DND-41 (cell line): ENCODE results near the gene GLRA1.

ENCODE experiments used
- ATAC-seq: fragments of 200-7000 bp; cut with Tn5 transposase; 3 replicates; pipeline ENCODE4 v1.9.1; 2021; ENCODE audit warnings: low read depth; ENCODE audit not compliant: insufficient read depth
- DNase-seq: peaks from one replicate; pipeline ENCODE4 v3.0.0-alpha.2; 2020
- H2AFZ ChIP-seq: 2 replicates; pipeline ENCODE4 v1.6.0; 2012; ENCODE audit warnings: low read depth, low read length
- H3K27ac ChIP-seq: 2 replicates; pipeline ENCODE4 v1.5.1; 2012; ENCODE audit warnings: low read length, inconsistent platforms
- H3K27me3 ChIP-seq: fragments of 200-600 bp; sonication (generic); 2 replicates; pipeline ENCODE4 v1.6.0; 2012; ENCODE audit warnings: low read length, mild to moderate bottlenecking, inconsistent platforms; ENCODE audit not compliant: insufficient read depth, poor library complexity
- H3K36me3 ChIP-seq: 2 replicates; pipeline ENCODE4 v1.5.1; 2012; ENCODE audit warnings: low read length, inconsistent platforms; ENCODE audit not compliant: insufficient read depth
- H3K4me1 ChIP-seq: 2 replicates; pipeline ENCODE4 v1.5.1; 2012; ENCODE audit warnings: mild to moderate bottlenecking, low read length; ENCODE audit not compliant: insufficient read depth
- H3K4me2 ChIP-seq: 2 replicates; pipeline ENCODE4 v1.6.0; 2012; ENCODE audit warnings: mild to moderate bottlenecking, moderate library complexity, low read length, inconsistent platforms; ENCODE audit not compliant: insufficient read depth
- H3K4me3 ChIP-seq, 2 experiments: fragments of 200-600 bp in 1 of 2; shearing (Covaris generic) in 1 of 2; 2 replicates each; pipeline ENCODE4 v1.5.1; 2012 to 2016; ENCODE audit warnings: inconsistent platforms in 2 of 2, low read length in 2 of 2, mild to moderate bottlenecking in 2 of 2, low read depth in 1 of 2, moderate library complexity in 1 of 2
- H3K79me2 ChIP-seq: 2 replicates; pipeline ENCODE4 v1.6.0; 2012; ENCODE audit warnings: low read length, inconsistent platforms; ENCODE audit not compliant: insufficient read depth
- H3K9ac ChIP-seq: 2 replicates; pipeline ENCODE4 v1.6.0; 2012; ENCODE audit warnings: low read depth, mild to moderate bottlenecking, inconsistent platforms, low read length, moderate library complexity
- H3K9me3 ChIP-seq: 2 replicates; pipeline ENCODE4 v1.5.1; 2012; ENCODE audit warnings: low read length, moderate library complexity, mild to moderate bottlenecking, inconsistent platforms; ENCODE audit not compliant: insufficient read depth, severe bottlenecking
- H4K20me1 ChIP-seq: 2 replicates; pipeline ENCODE4 v1.6.0; 2012; ENCODE audit warnings: low read length; ENCODE audit not compliant: insufficient read depth
- EZH2 ChIP-seq: IDR thresholded peaks from 3 replicates; pipeline ENCODE4 v1.6.1; 2012; ENCODE audit warnings: borderline replicate concordance, low read depth, mild to moderate bottlenecking, moderate library complexity, low read length, inconsistent platforms; ENCODE audit not compliant: severe bottlenecking
- TF ChIP-seq, protein P1 (sequence below): IDR thresholded peaks from 2 replicates; pipeline ENCODE4 v1.5.1; 2012; ENCODE audit warnings: borderline replicate concordance, low read length, moderate library complexity, mild to moderate bottlenecking; ENCODE audit not compliant: poor library complexity, severe bottlenecking; ENCODE audit errors: extremely low read depth

GLRA1 gene

DNA sequence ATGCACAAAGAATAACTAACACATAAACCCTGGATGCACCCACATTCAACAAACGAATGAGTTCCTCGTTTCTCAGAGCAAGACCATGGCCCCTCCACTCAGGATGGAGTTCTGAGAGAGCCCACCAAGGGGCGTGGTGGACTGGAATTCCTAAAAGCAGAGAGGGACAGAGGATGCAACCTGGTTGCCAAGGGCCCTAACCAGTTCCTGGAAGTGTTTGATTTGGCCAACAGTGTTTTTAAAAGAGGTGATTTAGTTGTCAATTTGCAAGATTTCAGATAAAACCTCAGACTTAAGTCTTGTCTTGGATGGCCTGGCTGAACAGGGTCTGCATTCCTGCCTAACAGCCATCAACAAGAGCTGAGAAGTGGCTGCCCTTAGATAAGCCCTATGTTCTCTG, 34.4 kb downstream of the GLRA1 start:
- no peak overlapping the region for H3K9ac ChIP-seq
- H3K4me3 ChIP-seq: no peak overlapping the region
- peaks cover 12% of the 10 kb centered on the region for H3K27me3 ChIP-seq
- no peak overlapping the region for H3K4me2 ChIP-seq
- H4K20me1 ChIP-seq: no peaks in the 10 kb centered on the region
- no peaks in the 10 kb centered on the region for H3K9me3 ChIP-seq
- H3K27ac ChIP-seq: no peak overlapping the region
- no peak overlapping the region for H2AFZ ChIP-seq
- no peaks in the 10 kb centered on the region for H3K79me2 ChIP-seq
- H3K36me3 ChIP-seq: no peaks in the 10 kb centered on the region
- ATAC-seq: no peak
- H3K4me1 ChIP-seq: no peaks in the 10 kb centered on the region
- no peak for DNase-seq
- TF ChIP-seq, protein P1, sequence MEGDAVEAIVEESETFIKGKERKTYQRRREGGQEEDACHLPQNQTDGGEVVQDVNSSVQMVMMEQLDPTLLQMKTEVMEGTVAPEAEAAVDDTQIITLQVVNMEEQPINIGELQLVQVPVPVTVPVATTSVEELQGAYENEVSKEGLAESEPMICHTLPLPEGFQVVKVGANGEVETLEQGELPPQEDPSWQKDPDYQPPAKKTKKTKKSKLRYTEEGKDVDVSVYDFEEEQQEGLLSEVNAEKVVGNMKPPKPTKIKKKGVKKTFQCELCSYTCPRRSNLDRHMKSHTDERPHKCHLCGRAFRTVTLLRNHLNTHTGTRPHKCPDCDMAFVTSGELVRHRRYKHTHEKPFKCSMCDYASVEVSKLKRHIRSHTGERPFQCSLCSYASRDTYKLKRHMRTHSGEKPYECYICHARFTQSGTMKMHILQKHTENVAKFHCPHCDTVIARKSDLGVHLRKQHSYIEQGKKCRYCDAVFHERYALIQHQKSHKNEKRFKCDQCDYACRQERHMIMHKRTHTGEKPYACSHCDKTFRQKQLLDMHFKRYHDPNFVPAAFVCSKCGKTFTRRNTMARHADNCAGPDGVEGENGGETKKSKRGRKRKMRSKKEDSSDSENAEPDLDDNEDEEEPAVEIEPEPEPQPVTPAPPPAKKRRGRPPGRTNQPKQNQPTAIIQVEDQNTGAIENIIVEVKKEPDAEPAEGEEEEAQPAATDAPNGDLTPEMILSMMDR: no peak
- no peak for TF ChIP-seq EZH2

DNA sequence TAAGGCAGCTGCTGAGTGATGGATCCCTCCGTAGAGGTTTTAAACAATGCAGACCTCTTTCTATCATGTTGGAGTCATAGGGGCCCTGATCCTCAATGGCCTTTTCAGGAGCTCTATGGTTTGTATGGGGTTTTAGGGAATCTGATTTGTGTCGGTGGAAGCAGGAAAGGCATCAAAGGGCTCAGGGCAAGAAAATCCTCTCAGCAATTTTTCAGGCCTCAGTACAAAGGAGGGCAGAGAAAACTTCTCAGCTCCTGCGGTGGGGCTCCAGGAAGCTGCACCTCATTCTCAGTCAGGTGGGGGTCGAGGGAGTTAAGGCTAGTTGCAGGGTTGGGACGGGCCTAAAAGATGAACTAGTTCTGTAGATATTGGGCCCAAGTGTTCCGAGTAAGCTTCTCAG, 35.0 kb downstream of the GLRA1 start:
- DNase-seq: no peak
- no peak for ATAC-seq
- TF ChIP-seq EZH2: no peak
- TF ChIP-seq, protein P1: no peak

DNA sequence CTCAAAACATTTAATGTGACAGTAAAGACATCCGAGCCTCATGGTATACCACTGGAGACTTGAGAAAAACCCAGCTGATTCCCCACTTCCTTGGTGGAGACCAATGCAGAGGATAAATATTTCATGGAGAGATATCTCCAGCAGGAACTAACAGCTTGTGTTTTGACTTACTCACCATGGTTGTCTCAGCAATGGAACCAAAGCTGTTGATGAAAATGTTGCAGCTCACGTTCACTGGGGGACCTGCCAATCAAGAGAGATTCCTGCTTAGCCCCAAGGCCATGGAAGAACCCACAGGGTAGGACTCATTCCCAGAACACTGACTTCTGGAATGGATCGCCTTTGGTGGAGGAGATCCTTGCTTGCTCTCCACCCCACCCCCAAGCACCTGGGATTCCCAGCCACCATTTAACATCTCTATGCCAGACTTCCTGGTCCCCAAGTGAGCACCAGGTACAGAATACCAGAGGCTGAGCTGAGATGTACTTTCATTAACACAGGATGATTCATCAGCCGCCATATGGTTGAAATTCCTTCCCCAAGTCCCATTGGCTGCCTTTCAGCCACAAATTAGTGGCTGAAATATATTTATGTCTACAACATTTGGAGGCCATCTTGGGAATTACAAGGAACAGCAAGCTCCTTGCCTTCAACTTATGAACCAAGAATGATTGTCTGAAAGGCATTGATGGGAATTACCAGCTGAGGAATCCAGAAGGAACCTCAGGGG, 37.9 kb downstream of the GLRA1 start:
- H4K20me1 ChIP-seq: no peaks in the 10 kb centered on the region
- H3K4me1 ChIP-seq: no peaks in the 10 kb centered on the region
- no peak overlapping the region for H3K27ac ChIP-seq
- DNase-seq: no peak
- H3K79me2 ChIP-seq: no peaks in the 10 kb centered on the region
- H3K9me3 ChIP-seq: no peaks in the 10 kb centered on the region
- no peak for ATAC-seq
- no peak overlapping the region for H2AFZ ChIP-seq
- H3K9ac ChIP-seq: no peak overlapping the region
- no peaks in the 10 kb centered on the region for H3K36me3 ChIP-seq
- peaks cover 12% of the 10 kb centered on the region for H3K27me3 ChIP-seq
- H3K4me2 ChIP-seq: no peak overlapping the region
- no peak overlapping the region for H3K4me3 ChIP-seq
- TF ChIP-seq, protein P1: no peak
- TF ChIP-seq EZH2: no peak

More for the DNA sequence above, 35.0 kb downstream of the GLRA1 start:
- Histone ChIP-seq H3K27me3 (peaks cover 12% of the 10 kb centered on the region), H3K4me2 (no peak overlapping the region), H3K27ac (no peak overlapping the region), H3K4me1 (no peaks in the 10 kb centered on the region), H3K9me3 (no peaks in the 10 kb centered on the region), H3K9ac (no peak overlapping the region), H2AFZ (no peak overlapping the region), H3K36me3 (no peaks in the 10 kb centered on the region), H4K20me1 (no peaks in the 10 kb centered on the region), H3K4me3 (no peak overlapping the region), H3K79me2 (no peaks in the 10 kb centered on the region)
